Stimulated activated effector memory CD8-positive, alpha-beta T cell treated with anti-CD3 and anti-CD28 coated beads, Interleukin-12 subunit alpha, Interleukin-12 subunit beta, amount 100 ng/mL, for 72 hours (primary cell): ENCODE results near the gene BSDC1.
"Not testable (repeated sequence)": the region's sequence is repeated elsewhere in the genome, so short reads cannot be mapped to it uniquely, and the experiment has no call there.

Experiments
- ATAC-seq: fragments of 150-1000 bp; cut with Tn5 transposase; 2 replicates; pipeline ENCODE4 v1.10.0; 2021
- DNase-seq, 2 donors: peaks; one replicate each; pipeline ENCODE4 v3.0.0; 2021 to 2022; ENCODE audit warnings: low spot score in 2 of 2
- H3K27ac Mint-ChIP-seq: one replicate; pipeline ENCODE4 v1.8.0; 2022; ENCODE audit warnings: mild to moderate bottlenecking, mixed read lengths
- H3K36me3 Mint-ChIP-seq: one replicate; pipeline ENCODE4 v1.8.0; 2022; ENCODE audit warnings: mild to moderate bottlenecking, mixed read lengths
- H3K4me1 Mint-ChIP-seq: one replicate; pipeline ENCODE4 v1.8.0; 2022; ENCODE audit warnings: mixed read lengths
- H3K4me3 Mint-ChIP-seq: one replicate; pipeline ENCODE4 v1.8.0; 2022; ENCODE audit warnings: mild to moderate bottlenecking, mixed read lengths
- H3K9me3 Mint-ChIP-seq: one replicate; pipeline ENCODE4 v1.8.0; 2022; ENCODE audit warnings: mixed read lengths

BSDC1 gene

GRCh38 chr1:32373996-32374592, 20.1 kb downstream of the BSDC1 start:
- no peak for ATAC-seq
- DNase-seq, result no peak
- Mint-ChIP-seq H3K9me3 (no peaks in the 10 kb centered on the region), H3K4me3 (no peak overlapping the region), H3K27ac (peak overlapping the region; percentile 1), H3K4me1 (peaks cover 17% of the 10 kb centered on the region), H3K36me3 (peaks cover 81% of the 10 kb centered on the region)

GRCh38 chr1:32372149-32372756, 22.0 kb downstream of the BSDC1 start:
- Mint-ChIP-seq H3K4me1 (peaks cover 17% of the 10 kb centered on the region), H3K36me3 (peaks cover 81% of the 10 kb centered on the region), H3K9me3 (no peaks in the 10 kb centered on the region), H3K4me3 (no peak overlapping the region), H3K27ac (peak overlapping the region; percentile 85)
- ATAC-seq (peak; percentile 89), DNase-seq (no peak)

GRCh38 chr1:32367912-32368635, 26.2 kb downstream of the BSDC1 start:
- Mint-ChIP-seq H3K4me3 (no peak overlapping the region), H3K4me1 (peaks cover 23% of the 10 kb centered on the region), H3K27ac (no peak overlapping the region), H3K9me3 (no peaks in the 10 kb centered on the region), H3K36me3 (peaks cover 85% of the 10 kb centered on the region)
- DNase-seq (no peak), ATAC-seq (no peak)

GRCh38 chr1:32365445-32365844, 28.8 kb downstream of the BSDC1 start:
- Mint-ChIP-seq H3K4me1 (peaks cover 22% of the 10 kb centered on the region), H3K36me3 (peaks cover 74% of the 10 kb centered on the region), H3K4me3 (no peak overlapping the region), H3K9me3 (no peaks in the 10 kb centered on the region), H3K27ac (peak overlapping the region; percentile 46)
- ATAC-seq, result no peak
- no peak for DNase-seq

- Mint-ChIP-seq H3K36me3 (peaks cover 70% of the 10 kb centered on the region), H3K4me3 (no peak overlapping the region), H3K27ac (no peak overlapping the region), H3K9me3 (no peaks in the 10 kb centered on the region), H3K4me1 (peaks cover 28% of the 10 kb centered on the region)
- ATAC-seq, result no peak
- no peak for DNase-seq
Observed at GRCh38 chr1:32364836-32365235, 29.4 kb downstream of the BSDC1 start.

- Mint-ChIP-seq H3K4me1 (peaks cover 35% of the 10 kb centered on the region), H3K36me3 (peaks cover 66% of the 10 kb centered on the region), H3K4me3 (no peak overlapping the region), H3K9me3 (no peaks in the 10 kb centered on the region), H3K27ac (no peak overlapping the region)
- ATAC-seq (no peak), DNase-seq (no peak)
Observed at GRCh38 chr1:32363713-32364112, 30.5 kb downstream of the BSDC1 start.

- DNase-seq (no peak), ATAC-seq (no peak)
- H3K36me3 Mint-ChIP-seq, result peaks cover 58% of the 10 kb centered on the region
- peaks cover 35% of the 10 kb centered on the region for H3K4me1 Mint-ChIP-seq
- peak within 1 kb of the TSS; percentile 54 for H3K4me3 Mint-ChIP-seq
- no peak within 1 kb of the TSS for H3K27ac Mint-ChIP-seq
- H3K9me3 Mint-ChIP-seq, result no peaks in the 10 kb centered on the region
Observed at GRCh38 chr1:32362474-32363313, 31.5 kb downstream of the BSDC1 start, which contains the start of the genes FAM229A and TSSK3. Gene FAM229A, minus strand, starts transcription at chr1:32362485. Its CDS starts 394 bp downstream, at chr1:32362091. Gene TSSK3, plus strand, starts transcription at chr1:32362539. Its CDS starts 163 bp downstream, at chr1:32362702.

- H3K27ac Mint-ChIP-seq, result no peak overlapping the region
- peak; percentile 55 for ATAC-seq
- H3K4me3 Mint-ChIP-seq, result peak overlapping the region; percentile 13
Observed at GRCh38 chr1:32361674-32362473, 32.4 kb downstream of the BSDC1 start.

GRCh38 chr1:32361308-32361673, 33.0 kb downstream of the BSDC1 start:
- peaks cover 47% of the 10 kb centered on the region for H3K36me3 Mint-ChIP-seq
- peak overlapping the region; percentile 54 for H3K4me3 Mint-ChIP-seq
- DNase-seq (no peak), ATAC-seq (no peak)
- H3K27ac Mint-ChIP-seq, result peak overlapping the region; percentile 40
- H3K9me3 Mint-ChIP-seq, result no peaks in the 10 kb centered on the region
- H3K4me1 Mint-ChIP-seq, result peaks cover 35% of the 10 kb centered on the region

More at GRCh38 chr1:32361674-32362473, 32.4 kb downstream of the BSDC1 start:
- Mint-ChIP-seq H3K36me3 (peaks cover 53% of the 10 kb centered on the region), H3K9me3 (no peaks in the 10 kb centered on the region), H3K4me1 (peaks cover 35% of the 10 kb centered on the region)
- DNase-seq, result no peak

- Mint-ChIP-seq H3K9me3 (no peaks in the 10 kb centered on the region), H3K36me3 (peaks cover 33% of the 10 kb centered on the region), H3K4me1 (peaks cover 36% of the 10 kb centered on the region), H3K27ac (no peak overlapping the region), H3K4me3 (no peak overlapping the region)
- DNase-seq, result no peak
- ATAC-seq, result no peak
Observed at GRCh38 chr1:32358435-32358834, 35.8 kb downstream of the BSDC1 start.

GRCh38 chr1:32357614-32358013, 36.6 kb downstream of the BSDC1 start:
- Mint-ChIP-seq H3K9me3 (no peaks in the 10 kb centered on the region), H3K4me3 (no peak overlapping the region), H3K27ac (no peak overlapping the region), H3K4me1 (peaks cover 39% of the 10 kb centered on the region), H3K36me3 (peaks cover 28% of the 10 kb centered on the region)
- DNase-seq (no peak), ATAC-seq (no peak)

GRCh38 chr1:32356478-32356877, 37.8 kb downstream of the BSDC1 start:
- H3K27ac Mint-ChIP-seq, result peak overlapping the region; percentile 7

GRCh38 chr1:32355778-32356177, 38.5 kb downstream of the BSDC1 start:
- DNase-seq, ATAC-seq, H3K27ac Mint-ChIP-seq, H3K4me3 Mint-ChIP-seq, H3K9me3 Mint-ChIP-seq: not testable (repeated sequence)
- H3K36me3 Mint-ChIP-seq, result peaks cover 30% of the 10 kb centered on the region
- H3K4me1 Mint-ChIP-seq, result peaks cover 32% of the 10 kb centered on the region

More at GRCh38 chr1:32356478-32356877, 37.8 kb downstream of the BSDC1 start:
- Mint-ChIP-seq H3K36me3 (peaks cover 30% of the 10 kb centered on the region), H3K4me3 (no peak overlapping the region), H3K9me3 (no peaks in the 10 kb centered on the region), H3K4me1 (peaks cover 34% of the 10 kb centered on the region)
- DNase-seq (no peak), ATAC-seq (no peak)

- Mint-ChIP-seq H3K9me3 (no peaks in the 10 kb centered on the region), H3K4me1 (peaks cover 26% of the 10 kb centered on the region), H3K4me3 (no peak overlapping the region), H3K36me3 (peaks cover 26% of the 10 kb centered on the region), H3K27ac (no peak overlapping the region)
- DNase-seq (no peak), ATAC-seq (no peak)
Observed at GRCh38 chr1:32353886-32354570, 40.2 kb downstream of the BSDC1 start.
